Ectodermal cell (in vitro differentiated cells): ENCODE results near the gene ZBTB25.

Source experiments
- H3K27ac ChIP-seq: 2 replicates; pipeline ENCODE4 v1.7.0; 2013; ENCODE audit warnings: mild to moderate bottlenecking, low read depth, low read length; ENCODE audit not compliant: insufficient read depth, poor library complexity, severe bottlenecking
- H3K27me3 ChIP-seq: 2 replicates; pipeline ENCODE4 v1.7.0; 2013; ENCODE audit warnings: mild to moderate bottlenecking, low read length; ENCODE audit not compliant: insufficient read depth, control insufficient read depth, poor library complexity, severe bottlenecking
- H3K36me3 ChIP-seq: one replicate; pipeline ENCODE4 v1.7.0; 2013; ENCODE audit warnings: low read length; ENCODE audit not compliant: control insufficient read depth, insufficient read depth
- H3K4me1 ChIP-seq: one replicate; pipeline ENCODE4 v1.7.0; 2013; ENCODE audit warnings: low read length; ENCODE audit not compliant: control insufficient read depth, insufficient read depth
- H3K4me3 ChIP-seq: 2 replicates; pipeline ENCODE4 v1.7.0; 2013; ENCODE audit warnings: low read depth, low read length, control low read depth; ENCODE audit not compliant: insufficient read depth
- H3K9me3 ChIP-seq: 2 replicates; pipeline ENCODE4 v1.7.0; 2013; ENCODE audit warnings: mild to moderate bottlenecking, low read length, moderate library complexity; ENCODE audit not compliant: control insufficient read depth
- WGBS, 2 experiments: methylation state at CpG; one replicate each; pipeline ENCODE4 v1.1.7; 2013; ENCODE audit warnings: missing lambda C conversion rate in 2 of 2; 5-methylcytosine and 5-hydroxymethylcytosine counted together

Gene ZBTB25

GRCh38 chr14:64442300-64442988, 61.2 kb downstream of the ZBTB25 start:
- Histone ChIP-seq H3K4me3 (no peak overlapping the region), H3K27me3 (no peaks in the 10 kb centered on the region), H3K4me1 (no peaks in the 10 kb centered on the region), H3K9me3 (no peaks in the 10 kb centered on the region), H3K36me3 (peaks cover 33% of the 10 kb centered on the region), H3K27ac (no peak overlapping the region)
- 94 to 96% methylated on average over 17 of the region's 17 CpGs for WGBS, 2 experiments

- H3K27ac ChIP-seq: no peak overlapping the region
- no peaks in the 10 kb centered on the region for H3K27me3 ChIP-seq
- no peaks in the 10 kb centered on the region for H3K9me3 ChIP-seq
- WGBS, 2 experiments: 92 to 97% methylated on average over 3 of the region's 3 CpGs
- H3K4me1 ChIP-seq: no peaks in the 10 kb centered on the region
- peaks cover 36% of the 10 kb centered on the region for H3K36me3 ChIP-seq
- no peak overlapping the region for H3K4me3 ChIP-seq
Observed at GRCh38 chr14:64440494-64440893, 63.1 kb downstream of the ZBTB25 start.

GRCh38 chr14:64439141-64439540, 64.5 kb downstream of the ZBTB25 start:
- Histone ChIP-seq H3K36me3 (peaks cover 36% of the 10 kb centered on the region), H3K27ac (no peak overlapping the region)
- WGBS, 2 experiments: 96 to 99% methylated on average over 5 to 6 of the region's 6 CpGs

GRCh38 chr14:64438181-64438841, 65.3 kb downstream of the ZBTB25 start:
- H3K4me1 ChIP-seq: no peaks in the 10 kb centered on the region
- H3K9me3 ChIP-seq: no peaks in the 10 kb centered on the region
- peaks cover 31% of the 10 kb centered on the region for H3K36me3 ChIP-seq
- WGBS, 2 experiments: 89 to 98% methylated on average over 3 of the region's 3 CpGs
- H3K27me3 ChIP-seq: no peaks in the 10 kb centered on the region
- H3K27ac ChIP-seq: no peak overlapping the region
- H3K4me3 ChIP-seq: no peak overlapping the region

More at GRCh38 chr14:64439141-64439540, 64.5 kb downstream of the ZBTB25 start:
- Histone ChIP-seq H3K9me3 (no peaks in the 10 kb centered on the region), H3K4me1 (no peaks in the 10 kb centered on the region), H3K4me3 (no peak overlapping the region), H3K27me3 (no peaks in the 10 kb centered on the region)

- no peak overlapping the region for H3K27ac ChIP-seq
- H3K4me3 ChIP-seq: no peak overlapping the region
- WGBS, 2 experiments: 92 to 94% methylated on average over 3 of the region's 3 CpGs
- no peaks in the 10 kb centered on the region for H3K9me3 ChIP-seq
- H3K4me1 ChIP-seq: no peaks in the 10 kb centered on the region
- H3K27me3 ChIP-seq: no peaks in the 10 kb centered on the region
- H3K36me3 ChIP-seq: peaks cover 34% of the 10 kb centered on the region
Observed at GRCh38 chr14:64434528-64434927, 69.1 kb downstream of the ZBTB25 start.

GRCh38 chr14:64423987-64424386, 79.7 kb downstream of the ZBTB25 start:
- no peaks in the 10 kb centered on the region for H3K9me3 ChIP-seq
- H3K27ac ChIP-seq: no peak overlapping the region
- no peaks in the 10 kb centered on the region for H3K27me3 ChIP-seq
- WGBS, 2 experiments: 93 to 97% methylated on average over 6 of the region's 6 CpGs
- H3K4me1 ChIP-seq: no peaks in the 10 kb centered on the region
- H3K36me3 ChIP-seq: peaks cover 26% of the 10 kb centered on the region
- no peak overlapping the region for H3K4me3 ChIP-seq

- peaks cover 30% of the 10 kb centered on the region for H3K36me3 ChIP-seq
- H3K4me1 ChIP-seq: no peaks in the 10 kb centered on the region
- no peak overlapping the region for H3K4me3 ChIP-seq
- 95 to 97% methylated on average over 7 of the region's 7 CpGs for WGBS, 2 experiments
- no peak overlapping the region for H3K27ac ChIP-seq
- no peaks in the 10 kb centered on the region for H3K9me3 ChIP-seq
- H3K27me3 ChIP-seq: no peaks in the 10 kb centered on the region
Observed at GRCh38 chr14:64422756-64423155, 80.9 kb downstream of the ZBTB25 start.

- peaks cover 24% of the 10 kb centered on the region for H3K36me3 ChIP-seq
- H3K27ac ChIP-seq: no peak overlapping the region
- no peaks in the 10 kb centered on the region for H3K4me1 ChIP-seq
- 100% methylated on average over 1 of the region's 1 CpG for whole genome bisulfite sequencing, 2 experiments
- no peaks in the 10 kb centered on the region for H3K27me3 ChIP-seq
- H3K4me3 ChIP-seq: no peak overlapping the region
- H3K9me3 ChIP-seq: no peaks in the 10 kb centered on the region
Observed at GRCh38 chr14:64422005-64422404, 81.6 kb downstream of the ZBTB25 start.

GRCh38 chr14:64421166-64421565, 82.5 kb downstream of the ZBTB25 start:
- Histone ChIP-seq H3K4me3 (no peak overlapping the region), H3K27ac (no peak overlapping the region), H3K4me1 (no peaks in the 10 kb centered on the region), H3K36me3 (peaks cover 23% of the 10 kb centered on the region), H3K9me3 (no peaks in the 10 kb centered on the region), H3K27me3 (no peaks in the 10 kb centered on the region)
- 89 to 91% methylated on average over 8 of the region's 8 CpGs for WGBS, 2 experiments

- H3K27ac ChIP-seq: no peak overlapping the region
- H3K4me3 ChIP-seq: no peak overlapping the region
- H3K4me1 ChIP-seq: no peaks in the 10 kb centered on the region
- WGBS, 2 experiments: 90 to 91% methylated on average over 7 of the region's 7 CpGs
- H3K9me3 ChIP-seq: no peaks in the 10 kb centered on the region
- no peaks in the 10 kb centered on the region for H3K27me3 ChIP-seq
- H3K36me3 ChIP-seq: peaks cover 35% of the 10 kb centered on the region
Observed at GRCh38 chr14:64419003-64419402, 84.6 kb downstream of the ZBTB25 start.
